T follicular helper cell (primary cell): Measurements from ENCODE around the gene EFEMP2.
A peak's percentile ranks its signal among the peaks of the same experiment; 100 is the strongest.
"Not testable (repeated sequence)": the region's sequence is repeated elsewhere in the genome, so short reads cannot be mapped to it uniquely, and the experiment has no call there.

ENCODE experiments used
- DNase-seq: peaks from one replicate; pipeline ENCODE4 v3.0.0-alpha.2; 2020; ENCODE audit warnings: low read depth

Gene EFEMP2

GRCh38 chr11:65900125-65900898, 27.7 kb upstream of the EFEMP2 start, which contains the start of gene FOSL1:
TSS of gene FOSL1 (minus strand) at chr11:65900388. CDS start at chr11:65900339, 49 bp downstream.
- DNase-seq: peak; percentile 93

GRCh38 chr11:65899356-65900124, 26.9 kb upstream of the EFEMP2 start:
- DNase-seq: peak; percentile 39

GRCh38 chr11:65898656-65899355, 26.2 kb upstream of the EFEMP2 start:
- DNase-seq: no peak

- no peak for DNase-seq
These were observed 24.4 kb upstream of the EFEMP2 start for GRCh38 chr11:65897020-65897471.

GRCh38 chr11:65896034-65896999, 23.7 kb upstream of the EFEMP2 start:
- no peak for DNase-seq

GRCh38 chr11:65895482-65895981, 22.9 kb upstream of the EFEMP2 start:
- DNase-seq: no peak

GRCh38 chr11:65894034-65894591, 21.5 kb upstream of the EFEMP2 start:
- DNase-seq: no peak

GRCh38 chr11:65892661-65893317, 20.2 kb upstream of the EFEMP2 start:
- no peak for DNase-seq

- DNase-seq: not testable (repeated sequence)
These were observed 19.5 kb upstream of the EFEMP2 start for GRCh38 chr11:65892137-65892540.

- DNase-seq: no peak
These were observed 18.9 kb upstream of the EFEMP2 start for GRCh38 chr11:65891219-65892136.

GRCh38 chr11:65890324-65891218, 18.0 kb upstream of the EFEMP2 start, which contains the start of gene CCDC85B:
TSS of gene CCDC85B (plus strand) at chr11:65890673. CDS start at chr11:65890784, 111 bp downstream.
- DNase-seq: peak; percentile 98

- peak; percentile 94 for DNase-seq
These were observed 15.7 kb upstream of the EFEMP2 start, which contains the start of gene FIBP for GRCh38 chr11:65888163-65888814. TSS of gene FIBP (minus strand) at chr11:65888471. CDS start at chr11:65888418, 53 bp downstream.

- no peak for DNase-seq
These were observed 15.1 kb upstream of the EFEMP2 start for GRCh38 chr11:65887723-65888162.

- no peak for DNase-seq
These were observed 14.5 kb upstream of the EFEMP2 start for GRCh38 chr11:65886826-65887722.

GRCh38 chr11:65885808-65886536, 13.4 kb upstream of the EFEMP2 start:
- DNase-seq: no peak
